Endodermal cell (in vitro differentiated cells): ENCODE measurements around the gene MADD. TPM values are rescaled to one million over a fixed set of nuclear protein-coding genes. Genes with fewer than 3 reads are reported as not detected.

Source experiments
- DNase-seq: peaks from one replicate; pipeline ENCODE4 v3.0.0-alpha.2; 2017
- H3K27ac ChIP-seq: 2 replicates; pipeline ENCODE4 v1.5.1; 2013; ENCODE audit warnings: mild to moderate bottlenecking, low read depth, low read length, moderate library complexity
- H3K27me3 ChIP-seq: 2 replicates; pipeline ENCODE4 v1.6.1; 2013; ENCODE audit warnings: mild to moderate bottlenecking, low read length, moderate library complexity; ENCODE audit not compliant: insufficient read depth, control insufficient read depth, poor library complexity, severe bottlenecking
- H3K36me3 ChIP-seq: 2 replicates; pipeline ENCODE4 v1.7.0; 2013; ENCODE audit warnings: mild to moderate bottlenecking, low read length, moderate library complexity; ENCODE audit not compliant: control insufficient read depth, insufficient read depth
- H3K4me1 ChIP-seq: one replicate; pipeline ENCODE4 v1.7.0; 2013; ENCODE audit warnings: low read length; ENCODE audit not compliant: control insufficient read depth, insufficient read depth
- H3K4me3 ChIP-seq: 2 replicates; pipeline ENCODE4 v1.5.1; 2013; ENCODE audit warnings: mild to moderate bottlenecking, low read length, moderate library complexity
- H3K9ac ChIP-seq: 2 replicates; pipeline ENCODE4 v1.6.1; 2013; ENCODE audit warnings: mild to moderate bottlenecking, low read length, moderate library complexity; ENCODE audit not compliant: poor library complexity, severe bottlenecking; ENCODE audit errors: extremely low read depth
- H3K9me3 ChIP-seq: 2 replicates; pipeline ENCODE4 v1.6.1; 2013; ENCODE audit warnings: mild to moderate bottlenecking, low read length, moderate library complexity; ENCODE audit not compliant: control insufficient read depth
- H3K27ac Mint-ChIP-seq: 2 replicates; pipeline ENCODE4 v1.8.0; 2020; ENCODE audit warnings: mixed read lengths
- H3K27me3 Mint-ChIP-seq: 2 replicates; pipeline ENCODE4 v1.8.0; 2021; ENCODE audit warnings: mild to moderate bottlenecking, mixed read lengths; ENCODE audit not compliant: insufficient read depth
- H3K36me3 Mint-ChIP-seq: 2 replicates; pipeline ENCODE4 v1.8.0; 2020; ENCODE audit warnings: low read depth, mixed read lengths
- H3K4me1 Mint-ChIP-seq: 2 replicates; pipeline ENCODE4 v1.8.0; 2020; ENCODE audit warnings: mixed read lengths
- H3K4me3 Mint-ChIP-seq: 2 replicates; pipeline ENCODE4 v1.8.0; 2020; ENCODE audit warnings: mild to moderate bottlenecking, moderate library complexity, mixed read lengths
- H3K9me3 Mint-ChIP-seq: 2 replicates; pipeline ENCODE4 v1.8.0; 2020; ENCODE audit warnings: mild to moderate bottlenecking, mixed read lengths
- CTCF ChIP-seq: fragments of 200-600 bp; sonication (generic); conservative IDR thresholded peaks from 2 replicates; pipeline ENCODE4 v1.5.0; 2021; ENCODE audit warnings: antibody characterized with exemption, mild to moderate bottlenecking
- WGBS, 2 experiments: methylation state at CpG; one replicate each; pipeline versions ENCODE4 v1.1.5 to v1.1.7; 2013; ENCODE audit warnings: missing lambda C conversion rate in 2 of 2, mixed read lengths in 1 of 2; ENCODE audit not compliant: insufficient coverage in 1 of 2, insufficient read length in 1 of 2; 5-methylcytosine and 5-hydroxymethylcytosine counted together
- total RNA-seq, 2 donors: library from RNA; stranded (reverse); fragmentation: NEBNext Ultra II Directional in 1 of 2; extraction: Animal tissue kit (Norgen Biotek cat#: 25700) in 1 of 2; gene quantifications; 2 replicates in 1 of 2; 3 replicates in 1 of 2; pipeline ENCODE4 v1.2.1, GENCODE V29; 2021

MADD gene
- total RNA-seq, 2 donors from 2014 or later = 30.2 to 36.0 TPM

GRCh38 chr11:47278769-47279168 lies 8.8 kb downstream of the MADD start:
- WGBS, 2 experiments = 86 to 100% methylated on average over 2 to 3 of the region's 4 CpGs
- no peak overlapping the region for H3K27ac ChIP-seq
- Mint-ChIP-seq H3K4me3 (no peak overlapping the region), H3K9me3 (no peaks in the 10 kb centered on the region), H3K36me3 (peaks cover 58% of the 10 kb centered on the region), H3K27ac (no peak overlapping the region), H3K4me1 (peaks cover 20% of the 10 kb centered on the region), H3K27me3 (no peaks in the 10 kb centered on the region)
- peaks cover 10% of the 10 kb centered on the region for H3K4me1 ChIP-seq
- DNase-seq = no peak
- H3K27me3 ChIP-seq = no peaks in the 10 kb centered on the region
- H3K9ac ChIP-seq = no peak overlapping the region
- TF ChIP-seq CTCF = no peak
- H3K36me3 ChIP-seq = peaks cover 45% of the 10 kb centered on the region
- no peak overlapping the region for H3K4me3 ChIP-seq
- no peaks in the 10 kb centered on the region for H3K9me3 ChIP-seq

GRCh38 chr11:47280099-47280498 lies 10.2 kb downstream of the MADD start:
- H3K27me3 Mint-ChIP-seq = no peaks in the 10 kb centered on the region
- peaks cover 20% of the 10 kb centered on the region for H3K4me1 Mint-ChIP-seq
- no peaks in the 10 kb centered on the region for H3K9me3 Mint-ChIP-seq
- DNase-seq = no peak
- H3K4me1 ChIP-seq = peaks cover 10% of the 10 kb centered on the region
- H3K27ac Mint-ChIP-seq = no peak overlapping the region
- no peak overlapping the region for H3K27ac ChIP-seq
- H3K4me3 ChIP-seq = peak overlapping the region; percentile 43
- H3K4me3 Mint-ChIP-seq = no peak overlapping the region
- peaks cover 62% of the 10 kb centered on the region for H3K36me3 Mint-ChIP-seq
- TF ChIP-seq CTCF = no peak
- H3K27me3 ChIP-seq = no peaks in the 10 kb centered on the region
- H3K9me3 ChIP-seq = no peaks in the 10 kb centered on the region
- no peak overlapping the region for H3K9ac ChIP-seq
- peaks cover 48% of the 10 kb centered on the region for H3K36me3 ChIP-seq

- H3K27ac ChIP-seq = no peak overlapping the region
- no peak overlapping the region for H3K4me3 ChIP-seq
- no peaks in the 10 kb centered on the region for H3K27me3 ChIP-seq
- Mint-ChIP-seq H3K4me3 (no peak overlapping the region), H3K27me3 (no peaks in the 10 kb centered on the region), H3K36me3 (peaks cover 62% of the 10 kb centered on the region), H3K9me3 (no peaks in the 10 kb centered on the region), H3K27ac (peak overlapping the region; percentile 30), H3K4me1 (peaks cover 17% of the 10 kb centered on the region)
- no peak overlapping the region for H3K9ac ChIP-seq
- WGBS, 2 experiments = 81 to 83% methylated on average over 5 of the region's 5 CpGs
- peaks cover 56% of the 10 kb centered on the region for H3K36me3 ChIP-seq
- no peak for DNase-seq
- H3K9me3 ChIP-seq = no peaks in the 10 kb centered on the region
- H3K4me1 ChIP-seq = peaks cover 9% of the 10 kb centered on the region
- no peak for TF ChIP-seq CTCF
These were observed 10.9 kb downstream of the MADD start for GRCh38 chr11:47280860-47281259.
